ENCODE data around the gene METAP2. TPM values are rescaled to one million over a fixed set of nuclear protein-coding genes. Genes with fewer than 3 reads are reported as not detected.
A peak's percentile ranks its signal among the peaks of the same experiment; 100 is the strongest.

METAP2 gene
- total RNA-seq, 3 donors from 2014 or later (not counting 1 experiment from before 2014, with no cell fraction given) = 45.6 to 56.1 (median 45.8) TPM

GRCh38 chr12:95516757-95517156 lies 42.8 kb downstream of the METAP2 start:
- no peaks in the 10 kb centered on the region for H3K27me3 Mint-ChIP-seq (ENCODE audit: low read depth in 2 of 2)
- no peaks in the 10 kb centered on the region for H3K4me1 ChIP-seq (ENCODE audit: control insufficient read depth, insufficient read depth, low read length)
- H3K9me3 Mint-ChIP-seq = no peaks in the 10 kb centered on the region
- no peak for TF ChIP-seq CTCF (IDR thresholded peaks at IDR 0.05)
- peaks cover 19% of the 10 kb centered on the region for H3K36me3 Mint-ChIP-seq
- peaks cover 33% of the 10 kb centered on the region for H3K36me3 ChIP-seq (ENCODE audit: control insufficient read depth, insufficient read depth, low read length)
- H3K9me3 ChIP-seq (ENCODE audit: control insufficient read depth, insufficient read depth, low read length) = no peaks in the 10 kb centered on the region
- no peaks in the 10 kb centered on the region for H3K27me3 ChIP-seq (ENCODE audit: control insufficient read depth, insufficient read depth, low read length)
- ATAC-seq (no peak), DNase-seq (no peak)
- H3K4me1 Mint-ChIP-seq = no peaks in the 10 kb centered on the region
- H3K27ac Mint-ChIP-seq = peak overlapping the region in 1 of 2 donors; percentile 48
- no peak overlapping the region for H3K4me3 Mint-ChIP-seq
- H3K27ac ChIP-seq (ENCODE audit: low read length) = no peak overlapping the region
- intact Hi-C loops (cut with micrococcal nuclease) = no loop called here
- H3K4me3 ChIP-seq (ENCODE audit: low read length) = no peak overlapping the region

- H3K27me3 Mint-ChIP-seq (ENCODE audit: low read depth in 2 of 2) = no peaks in the 10 kb centered on the region
- no peak overlapping the region for H3K4me3 Mint-ChIP-seq
- H3K9me3 Mint-ChIP-seq = no peaks in the 10 kb centered on the region
- H3K9me3 ChIP-seq (ENCODE audit: control insufficient read depth, insufficient read depth, low read length) = no peaks in the 10 kb centered on the region
- H3K4me3 ChIP-seq (ENCODE audit: low read length) = no peak overlapping the region
- peaks cover 29% of the 10 kb centered on the region for H3K36me3 ChIP-seq (ENCODE audit: control insufficient read depth, insufficient read depth, low read length)
- intact Hi-C loops (cut with micrococcal nuclease) = no loop called here
- DNase-seq (no peak), ATAC-seq (no peak)
- no peak for TF ChIP-seq CTCF (IDR thresholded peaks at IDR 0.05)
- H3K27ac Mint-ChIP-seq = peak overlapping the region in 1 of 2 donors; percentile 48
- no peaks in the 10 kb centered on the region for H3K4me1 ChIP-seq (ENCODE audit: control insufficient read depth, insufficient read depth, low read length)
- H3K27me3 ChIP-seq (ENCODE audit: control insufficient read depth, insufficient read depth, low read length) = no peaks in the 10 kb centered on the region
- no peak overlapping the region for H3K27ac ChIP-seq (ENCODE audit: low read length)
- H3K36me3 Mint-ChIP-seq = peaks cover 14% of the 10 kb centered on the region
- H3K4me1 Mint-ChIP-seq = no peaks in the 10 kb centered on the region
Measured at GRCh38 chr12:95517246-95517645, 43.3 kb downstream of the METAP2 start.

- DNase-seq (no peak), ATAC-seq (no peak)
- Mint-ChIP-seq H3K4me3 (no peak overlapping the region), H3K9me3 (no peaks in the 10 kb centered on the region), H3K27me3 (ENCODE audit: low read depth in 2 of 2) (no peaks in the 10 kb centered on the region), H3K4me1 (no peaks in the 10 kb centered on the region), H3K27ac (no peak overlapping the region), H3K36me3 (no peaks in the 10 kb centered on the region)
- TF ChIP-seq CTCF (IDR thresholded peaks at IDR 0.05) = no peak
- intact Hi-C loops (cut with micrococcal nuclease) = no loop called here
- no peaks in the 10 kb centered on the region for H3K4me1 ChIP-seq (ENCODE audit: control insufficient read depth, insufficient read depth, low read length)
- no peak overlapping the region for H3K4me3 ChIP-seq (ENCODE audit: low read length)
- H3K27ac ChIP-seq (ENCODE audit: low read length) = no peak overlapping the region
- H3K36me3 ChIP-seq (ENCODE audit: control insufficient read depth, insufficient read depth, low read length) = peaks cover 13% of the 10 kb centered on the region
- no peaks in the 10 kb centered on the region for H3K27me3 ChIP-seq (ENCODE audit: control insufficient read depth, insufficient read depth, low read length)
- H3K9me3 ChIP-seq (ENCODE audit: control insufficient read depth, insufficient read depth, low read length) = no peaks in the 10 kb centered on the region
Measured at GRCh38 chr12:95518944-95519343, 45.0 kb downstream of the METAP2 start.

- H3K36me3 ChIP-seq (ENCODE audit: control insufficient read depth, insufficient read depth, low read length) = no peaks in the 10 kb centered on the region
- Mint-ChIP-seq H3K4me3 (no peak overlapping the region), H3K27me3 (ENCODE audit: low read depth in 2 of 2) (no peaks in the 10 kb centered on the region), H3K9me3 (no peaks in the 10 kb centered on the region), H3K36me3 (no peaks in the 10 kb centered on the region), H3K27ac (no peak overlapping the region), H3K4me1 (no peaks in the 10 kb centered on the region)
- intact Hi-C loops (cut with micrococcal nuclease) = no loop called here
- no peaks in the 10 kb centered on the region for H3K4me1 ChIP-seq (ENCODE audit: control insufficient read depth, insufficient read depth, low read length)
- H3K4me3 ChIP-seq (ENCODE audit: low read length) = no peak overlapping the region
- no peaks in the 10 kb centered on the region for H3K9me3 ChIP-seq (ENCODE audit: control insufficient read depth, insufficient read depth, low read length)
- no peaks in the 10 kb centered on the region for H3K27me3 ChIP-seq (ENCODE audit: control insufficient read depth, insufficient read depth, low read length)
- WGBS (ENCODE audit: insufficient coverage) = 87% methylated on average over 6 of the region's 6 CpGs
- no peak for TF ChIP-seq CTCF (IDR thresholded peaks at IDR 0.05)
- H3K27ac ChIP-seq (ENCODE audit: low read length) = no peak overlapping the region
- DNase-seq (no peak), ATAC-seq (no peak)
Measured at GRCh38 chr12:95520816-95521215, 46.9 kb downstream of the METAP2 start.
